C4-2B (cell line): ENCODE measurements around the gene NXPE3.

Experiments used
- CTCF ChIP-seq: fragments of 450-650 bp; conservative IDR thresholded peaks from 2 replicates; pipeline ENCODE4 v1.5.1; 2017; ENCODE audit warnings: mild to moderate bottlenecking
- ZFX ChIP-seq: fragments of 450-650 bp; IDR thresholded peaks from 2 replicates; pipeline ENCODE4 v1.6.1; 2017

DNA sequence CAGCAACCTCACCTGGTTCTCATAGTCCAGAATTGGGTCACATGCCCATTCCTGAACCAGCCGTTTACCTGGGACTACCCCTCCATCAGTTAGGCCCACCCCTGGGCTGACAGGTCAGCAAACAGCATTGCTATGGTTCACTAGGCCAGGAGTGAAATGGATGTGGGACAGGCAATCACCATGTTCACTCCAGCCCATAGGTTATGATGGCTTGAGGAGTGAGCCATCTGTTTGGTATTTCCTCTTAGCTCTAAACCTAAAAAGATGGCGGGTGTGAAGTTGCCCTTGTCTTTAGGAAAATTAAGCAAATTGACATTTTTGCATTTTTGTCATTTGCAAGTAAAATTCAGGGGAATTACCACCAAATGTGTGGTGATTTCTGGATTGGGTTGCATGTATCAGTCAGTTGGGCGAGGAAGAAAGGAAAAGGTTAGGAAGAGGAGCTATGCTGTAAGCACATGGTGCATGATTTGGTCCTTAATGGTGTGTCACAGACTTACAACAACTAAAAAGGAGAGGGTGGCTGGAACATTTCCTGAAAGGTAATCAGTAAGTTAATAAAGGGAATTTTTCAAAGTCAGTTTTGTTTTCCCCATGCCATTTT, 17.2 kb downstream of the NXPE3 start:
- TF ChIP-seq CTCF (no peak), ZFX (no peak)
